Measurements from ENCODE around the gene BICDL2. TPM values are rescaled to one million over a fixed set of nuclear protein-coding genes. Genes with fewer than 3 reads are reported as not detected.
A peak's percentile ranks its signal among the peaks of the same experiment; 100 is the strongest.

Gene BICDL2
- total RNA-seq, 1 donor from 2014 or later = 5.1 TPM

DNA sequence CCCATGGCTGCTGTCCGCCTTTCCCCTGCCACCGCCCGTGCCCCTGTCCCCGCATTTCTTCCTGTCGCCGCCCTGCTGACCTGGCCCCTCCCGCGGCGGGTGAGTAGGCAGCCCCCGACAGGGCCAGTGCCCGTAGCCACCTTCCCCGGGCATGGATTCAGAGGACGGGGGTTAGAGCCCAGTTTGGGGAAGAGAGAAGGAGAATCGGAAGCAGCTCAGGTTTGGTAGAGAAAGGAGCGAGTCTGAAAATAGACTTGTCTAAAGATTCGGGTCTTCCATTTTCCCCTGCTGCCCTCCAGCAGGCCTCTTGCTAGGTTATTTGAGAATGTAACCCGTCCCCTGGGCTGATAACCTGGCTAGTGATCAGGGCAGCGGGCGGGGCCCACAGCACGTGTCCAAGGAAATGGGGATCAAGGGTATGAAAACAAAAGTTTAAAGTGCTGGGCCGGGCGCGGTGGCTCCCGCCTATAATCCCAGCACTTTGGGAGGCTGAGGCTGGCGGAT lies 31.9 kb downstream of the BICDL2 start:
- DNase-seq (ENCODE audit: low spot score in 2 of 2, unreplicated experiment in 2 of 2) = no peak
- H3K9me3 Mint-ChIP-seq = no peaks in the 10 kb centered on the region
- H3K36me3 Mint-ChIP-seq = no peaks in the 10 kb centered on the region
- H3K27ac Mint-ChIP-seq = peak overlapping the region; percentile 92
- H3K27me3 Mint-ChIP-seq (ENCODE audit: low read depth) = peaks cover 49% of the 10 kb centered on the region
- TF ChIP-seq, protein P1, sequence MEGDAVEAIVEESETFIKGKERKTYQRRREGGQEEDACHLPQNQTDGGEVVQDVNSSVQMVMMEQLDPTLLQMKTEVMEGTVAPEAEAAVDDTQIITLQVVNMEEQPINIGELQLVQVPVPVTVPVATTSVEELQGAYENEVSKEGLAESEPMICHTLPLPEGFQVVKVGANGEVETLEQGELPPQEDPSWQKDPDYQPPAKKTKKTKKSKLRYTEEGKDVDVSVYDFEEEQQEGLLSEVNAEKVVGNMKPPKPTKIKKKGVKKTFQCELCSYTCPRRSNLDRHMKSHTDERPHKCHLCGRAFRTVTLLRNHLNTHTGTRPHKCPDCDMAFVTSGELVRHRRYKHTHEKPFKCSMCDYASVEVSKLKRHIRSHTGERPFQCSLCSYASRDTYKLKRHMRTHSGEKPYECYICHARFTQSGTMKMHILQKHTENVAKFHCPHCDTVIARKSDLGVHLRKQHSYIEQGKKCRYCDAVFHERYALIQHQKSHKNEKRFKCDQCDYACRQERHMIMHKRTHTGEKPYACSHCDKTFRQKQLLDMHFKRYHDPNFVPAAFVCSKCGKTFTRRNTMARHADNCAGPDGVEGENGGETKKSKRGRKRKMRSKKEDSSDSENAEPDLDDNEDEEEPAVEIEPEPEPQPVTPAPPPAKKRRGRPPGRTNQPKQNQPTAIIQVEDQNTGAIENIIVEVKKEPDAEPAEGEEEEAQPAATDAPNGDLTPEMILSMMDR (IDR thresholded peaks at IDR 0.05; ENCODE audit: unreplicated experiment) = no peak
- H3K4me1 Mint-ChIP-seq = peaks cover 41% of the 10 kb centered on the region
- H3K4me3 Mint-ChIP-seq = peak overlapping the region; percentile 72

DNA sequence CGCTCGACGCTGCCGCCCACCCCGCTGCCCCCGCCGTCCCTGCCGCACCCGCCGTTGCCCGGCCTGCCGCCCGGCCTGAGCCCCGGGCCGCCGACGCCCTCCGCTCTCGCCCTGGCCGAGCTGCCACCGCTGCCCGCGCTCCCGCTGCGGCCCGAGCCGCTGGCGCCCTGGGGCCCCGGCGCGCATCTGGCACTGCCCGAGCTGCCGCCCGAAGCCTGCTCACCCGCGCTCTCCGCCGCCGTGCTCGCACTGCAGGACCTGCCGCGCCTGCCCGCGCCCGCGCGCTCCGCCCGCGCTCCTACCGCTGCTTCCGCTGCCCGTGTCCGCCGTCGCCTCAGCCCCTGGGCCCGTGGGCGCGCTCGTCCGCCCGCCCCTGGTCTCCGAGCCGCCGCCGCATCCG lies 32.4 kb downstream of the BICDL2 start:
- H3K27ac Mint-ChIP-seq = no peak overlapping the region
- H3K27me3 Mint-ChIP-seq (ENCODE audit: low read depth) = peaks cover 46% of the 10 kb centered on the region
- H3K4me1 Mint-ChIP-seq = peaks cover 36% of the 10 kb centered on the region
- DNase-seq (ENCODE audit: low spot score in 2 of 2, unreplicated experiment in 2 of 2) = no peak
- no peaks in the 10 kb centered on the region for H3K9me3 Mint-ChIP-seq
- H3K4me3 Mint-ChIP-seq = no peak overlapping the region
- H3K36me3 Mint-ChIP-seq = no peaks in the 10 kb centered on the region
- TF ChIP-seq, protein P1 (IDR thresholded peaks at IDR 0.05; ENCODE audit: unreplicated experiment) = no peak

DNA sequence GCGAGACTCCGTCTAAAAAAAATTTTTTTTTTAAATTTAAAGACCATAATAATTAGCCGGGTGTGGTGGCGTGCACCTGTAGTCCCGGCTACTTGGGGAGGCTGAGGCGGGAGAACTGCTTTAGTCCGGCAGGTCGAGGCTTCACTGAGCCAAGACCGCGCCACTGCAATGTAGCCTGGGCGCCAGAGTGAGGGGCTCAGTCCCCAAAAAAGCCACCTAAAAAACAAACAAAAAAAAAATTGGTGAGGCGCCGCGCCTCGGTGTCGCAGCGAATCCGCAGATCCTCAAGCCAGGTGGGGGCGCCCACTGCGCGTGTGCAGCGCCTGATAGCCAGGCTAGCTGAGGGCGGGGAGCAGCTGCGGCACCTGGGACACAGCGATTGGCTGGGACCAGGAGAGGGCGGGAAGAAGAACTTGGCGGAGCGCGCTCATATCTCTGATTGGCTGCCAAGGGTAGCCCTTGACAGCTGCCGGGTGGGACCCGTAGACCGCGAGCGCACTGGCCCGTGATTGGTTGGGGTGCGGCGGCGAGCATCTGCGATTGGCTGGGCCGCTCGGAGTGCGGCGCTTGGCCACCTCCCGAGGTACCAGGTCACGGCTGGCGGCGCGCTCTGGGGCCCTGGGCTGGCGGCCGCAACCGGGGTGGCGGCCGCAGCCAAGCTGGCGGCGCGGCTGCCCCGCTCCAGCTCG lies 33.0 kb downstream of the BICDL2 start:
- peak; percentile 93 to 94 for DNase-seq (ENCODE audit: low spot score in 2 of 2, unreplicated experiment in 2 of 2)
- Mint-ChIP-seq H3K9me3 (no peaks in the 10 kb centered on the region), H3K27ac (no peak overlapping the region), H3K4me3 (peak overlapping the region; percentile 61), H3K36me3 (no peaks in the 10 kb centered on the region), H3K27me3 (ENCODE audit: low read depth) (peaks cover 43% of the 10 kb centered on the region), H3K4me1 (peaks cover 31% of the 10 kb centered on the region)
- TF ChIP-seq, protein P1 (IDR thresholded peaks at IDR 0.05; ENCODE audit: unreplicated experiment) = peak; percentile 37

DNA sequence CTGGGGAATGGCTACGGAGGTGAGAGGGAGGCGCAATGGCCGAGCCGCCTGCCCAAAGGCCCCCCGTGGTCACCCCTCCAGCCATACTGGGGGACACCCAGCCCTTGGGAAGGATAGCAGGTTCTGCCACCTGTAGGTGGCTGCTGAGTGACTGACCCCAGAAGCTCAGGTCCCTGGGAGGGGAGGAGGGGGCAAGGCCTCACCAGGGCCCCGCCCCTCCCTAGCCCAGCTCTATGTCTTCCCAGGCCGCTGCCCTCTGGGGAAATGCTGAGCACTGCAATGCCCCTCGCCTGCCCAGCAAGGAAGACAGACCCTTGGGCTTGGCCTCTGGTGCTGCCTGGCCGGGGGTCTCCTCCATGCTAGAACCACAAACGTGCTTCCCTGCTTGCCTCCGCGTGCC lies 35.4 kb downstream of the BICDL2 start:
- Mint-ChIP-seq H3K9me3 (no peaks in the 10 kb centered on the region), H3K27ac (no peak overlapping the region)
- no peak for DNase-seq (ENCODE audit: low spot score in 2 of 2, unreplicated experiment in 2 of 2)

DNA sequence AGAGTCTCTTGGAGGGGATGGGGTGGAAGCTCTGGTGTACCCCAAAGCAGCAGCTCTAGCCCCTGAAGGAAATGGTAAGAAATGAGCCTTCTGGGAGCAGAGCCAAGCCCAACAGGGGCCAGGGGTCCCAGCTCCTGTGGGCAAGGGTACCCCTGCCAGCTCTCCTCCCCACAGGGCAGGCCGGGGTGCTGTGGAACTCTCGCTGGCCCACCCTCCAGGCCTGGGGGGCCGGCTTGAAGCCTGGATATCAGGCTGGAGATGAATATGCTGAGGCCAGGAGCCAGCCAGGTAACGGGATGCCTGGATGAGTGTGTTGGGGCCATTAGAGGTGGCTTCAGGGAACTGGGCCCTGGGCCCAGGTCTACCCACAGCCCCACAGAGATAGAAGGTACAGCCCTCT lies 36.2 kb downstream of the BICDL2 start:
- H3K4me1 Mint-ChIP-seq = peaks cover 4% of the 10 kb centered on the region
- TF ChIP-seq, protein P1 (IDR thresholded peaks at IDR 0.05; ENCODE audit: unreplicated experiment) = no peak
- no peak overlapping the region for H3K27ac Mint-ChIP-seq
- no peak overlapping the region for H3K4me3 Mint-ChIP-seq
- H3K36me3 Mint-ChIP-seq = no peaks in the 10 kb centered on the region
- peaks cover 14% of the 10 kb centered on the region for H3K27me3 Mint-ChIP-seq (ENCODE audit: low read depth)
- no peak for DNase-seq (ENCODE audit: low spot score in 2 of 2, unreplicated experiment in 2 of 2)
- H3K9me3 Mint-ChIP-seq = no peaks in the 10 kb centered on the region

More for the DNA sequence above, 35.4 kb downstream of the BICDL2 start:
- H3K36me3 Mint-ChIP-seq = no peaks in the 10 kb centered on the region
- TF ChIP-seq, protein P1 (IDR thresholded peaks at IDR 0.05; ENCODE audit: unreplicated experiment) = no peak
- H3K4me3 Mint-ChIP-seq = no peak overlapping the region
- H3K4me1 Mint-ChIP-seq = peaks cover 7% of the 10 kb centered on the region
- peaks cover 20% of the 10 kb centered on the region for H3K27me3 Mint-ChIP-seq (ENCODE audit: low read depth)

Data from mesothelial cell of epicardium (in vitro differentiated cells).